Endodermal cell (in vitro differentiated cells): ENCODE measurements around the gene PTPRM. TPM values are rescaled to one million over a fixed set of nuclear protein-coding genes. Genes with fewer than 3 reads are reported as not detected.

Experiments used
- DNase-seq: peaks from one replicate; pipeline ENCODE4 v3.0.0-alpha.2; 2017
- H3K27ac ChIP-seq: 2 replicates; pipeline ENCODE4 v1.5.1; 2013; ENCODE audit warnings: mild to moderate bottlenecking, low read depth, low read length, moderate library complexity
- H3K27me3 ChIP-seq: 2 replicates; pipeline ENCODE4 v1.6.1; 2013; ENCODE audit warnings: mild to moderate bottlenecking, low read length, moderate library complexity; ENCODE audit not compliant: insufficient read depth, control insufficient read depth, poor library complexity, severe bottlenecking
- H3K36me3 ChIP-seq: 2 replicates; pipeline ENCODE4 v1.7.0; 2013; ENCODE audit warnings: mild to moderate bottlenecking, low read length, moderate library complexity; ENCODE audit not compliant: control insufficient read depth, insufficient read depth
- H3K4me1 ChIP-seq: one replicate; pipeline ENCODE4 v1.7.0; 2013; ENCODE audit warnings: low read length; ENCODE audit not compliant: control insufficient read depth, insufficient read depth
- H3K4me3 ChIP-seq: 2 replicates; pipeline ENCODE4 v1.5.1; 2013; ENCODE audit warnings: mild to moderate bottlenecking, low read length, moderate library complexity
- H3K9ac ChIP-seq: 2 replicates; pipeline ENCODE4 v1.6.1; 2013; ENCODE audit warnings: mild to moderate bottlenecking, low read length, moderate library complexity; ENCODE audit not compliant: poor library complexity, severe bottlenecking; ENCODE audit errors: extremely low read depth
- H3K9me3 ChIP-seq: 2 replicates; pipeline ENCODE4 v1.6.1; 2013; ENCODE audit warnings: mild to moderate bottlenecking, low read length, moderate library complexity; ENCODE audit not compliant: control insufficient read depth
- H3K27ac Mint-ChIP-seq: 2 replicates; pipeline ENCODE4 v1.8.0; 2020; ENCODE audit warnings: mixed read lengths
- H3K27me3 Mint-ChIP-seq: 2 replicates; pipeline ENCODE4 v1.8.0; 2021; ENCODE audit warnings: mild to moderate bottlenecking, mixed read lengths; ENCODE audit not compliant: insufficient read depth
- H3K36me3 Mint-ChIP-seq: 2 replicates; pipeline ENCODE4 v1.8.0; 2020; ENCODE audit warnings: low read depth, mixed read lengths
- H3K4me1 Mint-ChIP-seq: 2 replicates; pipeline ENCODE4 v1.8.0; 2020; ENCODE audit warnings: mixed read lengths
- H3K4me3 Mint-ChIP-seq: 2 replicates; pipeline ENCODE4 v1.8.0; 2020; ENCODE audit warnings: mild to moderate bottlenecking, moderate library complexity, mixed read lengths
- H3K9me3 Mint-ChIP-seq: 2 replicates; pipeline ENCODE4 v1.8.0; 2020; ENCODE audit warnings: mild to moderate bottlenecking, mixed read lengths
- WGBS, 2 experiments: methylation state at CpG; one replicate each; pipeline versions ENCODE4 v1.1.5 to v1.1.7; 2013; ENCODE audit warnings: missing lambda C conversion rate in 2 of 2, mixed read lengths in 1 of 2; ENCODE audit not compliant: insufficient coverage in 1 of 2, insufficient read length in 1 of 2; 5-methylcytosine and 5-hydroxymethylcytosine counted together
- total RNA-seq, 2 donors: library from RNA; stranded (reverse); fragmentation: NEBNext Ultra II Directional in 1 of 2; extraction: Animal tissue kit (Norgen Biotek cat#: 25700) in 1 of 2; gene quantifications; 2 replicates in 1 of 2; 3 replicates in 1 of 2; pipeline ENCODE4 v1.2.1, GENCODE V29; 2021
- TF ChIP-seq, protein P1 (sequence below): fragments of 200-600 bp; sonication (generic); conservative IDR thresholded peaks from 2 replicates; pipeline ENCODE4 v1.5.0; 2021; ENCODE audit warnings: antibody characterized with exemption, mild to moderate bottlenecking

The PTPRM gene
- total RNA-seq, 2 donors from 2014 or later = 47.2 to 57.6 TPM

GRCh38 chr18:7748251-7749007 is 181.3 kb downstream of the PTPRM start:
- Histone ChIP-seq H3K36me3 (no peaks in the 10 kb centered on the region), H3K27ac (no peak overlapping the region), H3K27me3 (no peaks in the 10 kb centered on the region), H3K9ac (no peak overlapping the region), H3K9me3 (peaks cover 29% of the 10 kb centered on the region), H3K4me1 (peaks cover 28% of the 10 kb centered on the region), H3K4me3 (no peak overlapping the region)
- peaks cover 24% of the 10 kb centered on the region for H3K9me3 Mint-ChIP-seq
- H3K4me1 Mint-ChIP-seq = peaks cover 40% of the 10 kb centered on the region
- H3K27me3 Mint-ChIP-seq = no peaks in the 10 kb centered on the region
- H3K4me3 Mint-ChIP-seq = peak overlapping the region; percentile 16
- TF ChIP-seq, protein P1, sequence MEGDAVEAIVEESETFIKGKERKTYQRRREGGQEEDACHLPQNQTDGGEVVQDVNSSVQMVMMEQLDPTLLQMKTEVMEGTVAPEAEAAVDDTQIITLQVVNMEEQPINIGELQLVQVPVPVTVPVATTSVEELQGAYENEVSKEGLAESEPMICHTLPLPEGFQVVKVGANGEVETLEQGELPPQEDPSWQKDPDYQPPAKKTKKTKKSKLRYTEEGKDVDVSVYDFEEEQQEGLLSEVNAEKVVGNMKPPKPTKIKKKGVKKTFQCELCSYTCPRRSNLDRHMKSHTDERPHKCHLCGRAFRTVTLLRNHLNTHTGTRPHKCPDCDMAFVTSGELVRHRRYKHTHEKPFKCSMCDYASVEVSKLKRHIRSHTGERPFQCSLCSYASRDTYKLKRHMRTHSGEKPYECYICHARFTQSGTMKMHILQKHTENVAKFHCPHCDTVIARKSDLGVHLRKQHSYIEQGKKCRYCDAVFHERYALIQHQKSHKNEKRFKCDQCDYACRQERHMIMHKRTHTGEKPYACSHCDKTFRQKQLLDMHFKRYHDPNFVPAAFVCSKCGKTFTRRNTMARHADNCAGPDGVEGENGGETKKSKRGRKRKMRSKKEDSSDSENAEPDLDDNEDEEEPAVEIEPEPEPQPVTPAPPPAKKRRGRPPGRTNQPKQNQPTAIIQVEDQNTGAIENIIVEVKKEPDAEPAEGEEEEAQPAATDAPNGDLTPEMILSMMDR = no peak
- 94% methylated on average over 3 of the region's 4 CpGs; no CpG with 5 or more reads in 1 of the 2 experiments for WGBS, 2 experiments
- DNase-seq = no peak
- H3K36me3 Mint-ChIP-seq = peaks cover 21% of the 10 kb centered on the region
- H3K27ac Mint-ChIP-seq = peak overlapping the region; percentile 85

GRCh38 chr18:7749008-7749405 is 181.9 kb downstream of the PTPRM start:
- peaks cover 28% of the 10 kb centered on the region for H3K4me1 ChIP-seq
- H3K27ac Mint-ChIP-seq = peak overlapping the region; percentile 84

GRCh38 chr18:7749510-7749981 is 182.4 kb downstream of the PTPRM start:
- Histone ChIP-seq H3K27ac (peak overlapping the region; percentile 7), H3K9me3 (peaks cover 23% of the 10 kb centered on the region), H3K36me3 (no peaks in the 10 kb centered on the region), H3K4me1 (peaks cover 33% of the 10 kb centered on the region), H3K27me3 (no peaks in the 10 kb centered on the region), H3K4me3 (peak overlapping the region; percentile 62), H3K9ac (peak overlapping the region; percentile 13)
- TF ChIP-seq, protein P1 = no peak
- H3K9me3 Mint-ChIP-seq = peaks cover 20% of the 10 kb centered on the region
- DNase-seq = no peak
- H3K27ac Mint-ChIP-seq = peak overlapping the region; percentile 71
- H3K4me3 Mint-ChIP-seq = peak overlapping the region; percentile 16
- H3K27me3 Mint-ChIP-seq = no peaks in the 10 kb centered on the region
- 56% methylated on average over 2 of the region's 2 CpGs; no CpG with 5 or more reads in 1 of the 2 experiments for WGBS, 2 experiments
- H3K36me3 Mint-ChIP-seq = peaks cover 19% of the 10 kb centered on the region
- H3K4me1 Mint-ChIP-seq = peaks cover 48% of the 10 kb centered on the region

More at GRCh38 chr18:7749008-7749405, 181.9 kb downstream of the PTPRM start:
- Histone ChIP-seq H3K36me3 (no peaks in the 10 kb centered on the region), H3K9me3 (peaks cover 28% of the 10 kb centered on the region), H3K27ac (peak overlapping the region; percentile 7), H3K27me3 (no peaks in the 10 kb centered on the region), H3K9ac (peak overlapping the region; percentile 13), H3K4me3 (peak overlapping the region; percentile 62)
- Mint-ChIP-seq H3K4me1 (peaks cover 42% of the 10 kb centered on the region), H3K36me3 (peaks cover 21% of the 10 kb centered on the region), H3K27me3 (no peaks in the 10 kb centered on the region), H3K4me3 (peak overlapping the region; percentile 16), H3K9me3 (peaks cover 23% of the 10 kb centered on the region)
- TF ChIP-seq, protein P1 = no peak
- DNase-seq = no peak
- 60 to 90% methylated on average over 1 to 2 of the region's 2 CpGs for WGBS, 2 experiments
